OCI-LY7 (cell line): ENCODE data around the gene TNNT1. TPM values are rescaled to one million over a fixed set of nuclear protein-coding genes. Genes with fewer than 3 reads are reported as not detected.
"Not testable (repeated sequence)": the region's sequence is repeated elsewhere in the genome, so short reads cannot be mapped to it uniquely, and the experiment has no call there.

ENCODE experiments used
- BruUV-seq: library from RNA; stranded (reverse); fragments of 400-500 nt; replicated peaks from 2 replicates; lab custom pipeline; 2021; lab: Mats Ljungman, UMichigan
- CTCF ChIA-PET: fragments of 300-600 bp; sonication (Branson Sonifier 250); formaldehyde crosslinking; loops from one replicate; lab custom pipeline; 2022; ENCODE audit warnings: antibody characterized with exemption; ENCODE audit not compliant: unreplicated experiment; lab: Charles Lee
- POLR2A ChIA-PET: fragments of 300-600 bp; sonication (Branson Sonifier 250); formaldehyde crosslinking; loops from one replicate; lab custom pipeline; 2022; ENCODE audit warnings: antibody characterized with exemption; lab: Charles Lee
- DNase-seq: peaks from one replicate; pipeline ENCODE4 v3.0.0-alpha.2; 2015; ENCODE audit warnings: low spot score
- H2AFZ ChIP-seq: fragments of 200-600 bp; sonication (generic), shearing (Covaris generic); 2 replicates; pipeline ENCODE4 v1.6.1; 2014; ENCODE audit warnings: mild to moderate bottlenecking, antibody characterized with exemption, low read length, moderate library complexity
- H3K27ac ChIP-seq: fragments of 200-600 bp; sonication (generic); 2 replicates; pipeline ENCODE4 v1.5.1; 2014; ENCODE audit warnings: mixed run types, low read depth, mild to moderate bottlenecking, moderate library complexity, low read length, inconsistent platforms; ENCODE audit not compliant: poor library complexity, severe bottlenecking
- H3K36me3 ChIP-seq: fragments of 200-600 bp; sonication (generic); 2 replicates; pipeline ENCODE4 v1.6.1; 2014; ENCODE audit warnings: mild to moderate bottlenecking, antibody characterized with exemption, low read length, moderate library complexity, mixed read lengths; ENCODE audit not compliant: insufficient read depth
- H3K4me1 ChIP-seq: fragments of 200-600 bp; sonication (generic); 2 replicates; pipeline ENCODE4 v1.5.1; 2014; ENCODE audit warnings: mild to moderate bottlenecking, low read length; ENCODE audit not compliant: insufficient read depth, poor library complexity, severe bottlenecking
- H3K4me2 ChIP-seq: fragments of 200-600 bp; sonication (generic); 2 replicates; pipeline ENCODE4 v1.6.1; 2014; ENCODE audit warnings: mild to moderate bottlenecking, low read length
- H3K4me3 ChIP-seq: fragments of 200-600 bp; sonication (generic); 2 replicates; pipeline ENCODE4 v1.5.1; 2014; ENCODE audit warnings: mild to moderate bottlenecking, low read depth, low read length; ENCODE audit not compliant: poor library complexity, severe bottlenecking
- H3K79me2 ChIP-seq: fragments of 200-600 bp; sonication (generic); 2 replicates; pipeline ENCODE4 v1.6.1; 2016; ENCODE audit warnings: low read depth, mild to moderate bottlenecking, low read length, moderate library complexity, mixed read lengths; ENCODE audit not compliant: insufficient read depth
- H3K9me2 ChIP-seq: fragments of 200-600 bp; sonication (generic); 2 replicates; pipeline ENCODE4 v1.6.1; 2016; ENCODE audit warnings: mild to moderate bottlenecking, low read length, mixed read lengths; ENCODE audit not compliant: insufficient read depth
- H3K9me3 ChIP-seq: fragments of 200-600 bp; sonication (generic); 2 replicates; pipeline ENCODE4 v1.6.1; 2014; ENCODE audit warnings: mild to moderate bottlenecking, mixed run types, low read length, mixed read lengths
- H4K20me1 ChIP-seq: fragments of 200-600 bp; sonication (generic); 2 replicates; pipeline ENCODE4 v1.6.1; 2014; ENCODE audit warnings: mild to moderate bottlenecking, antibody characterized with exemption, low read length, moderate library complexity, mixed read lengths; ENCODE audit not compliant: insufficient read depth
- EZH2phosphoT487 ChIP-seq: fragments of 200-600 bp; sonication (generic); IDR thresholded peaks from 2 replicates; pipeline ENCODE4 v1.6.1; 2018; ENCODE audit warnings: low read depth, borderline replicate concordance, mild to moderate bottlenecking, mixed run types, antibody characterized with exemption, low read length, moderate library complexity, mixed read lengths
- intact Hi-C: fragments of 100-400 bp; cut with micrococcal nuclease; formaldehyde crosslinking; loops from one replicate; pipeline ENCODE4 v1.10.0; 2022; ENCODE audit not compliant: unreplicated experiment
- total RNA-seq, 2 experiments: library from RNA; depleted of rRNA in 1 of 2; stranded (reverse); fragments of >200 nt in 1 of 2; shearing (Covaris generic) in 1 of 2; gene quantifications; 2 replicates each; pipeline ENCODE4 v1.2.3, GENCODE V29; 2014 to 2022
- TF ChIP-seq, protein P1 (sequence below): fragments of 200-600 bp; sonication (generic); conservative IDR thresholded peaks from 2 replicates; pipeline ENCODE4 v1.5.1; 2014; ENCODE audit warnings: mild to moderate bottlenecking, antibody characterized with exemption, low read length, moderate library complexity, mixed read lengths

TNNT1 gene
- total RNA-seq, 2 experiments from 2014 or later = 11.2 to 21.9 TPM

DNA sequence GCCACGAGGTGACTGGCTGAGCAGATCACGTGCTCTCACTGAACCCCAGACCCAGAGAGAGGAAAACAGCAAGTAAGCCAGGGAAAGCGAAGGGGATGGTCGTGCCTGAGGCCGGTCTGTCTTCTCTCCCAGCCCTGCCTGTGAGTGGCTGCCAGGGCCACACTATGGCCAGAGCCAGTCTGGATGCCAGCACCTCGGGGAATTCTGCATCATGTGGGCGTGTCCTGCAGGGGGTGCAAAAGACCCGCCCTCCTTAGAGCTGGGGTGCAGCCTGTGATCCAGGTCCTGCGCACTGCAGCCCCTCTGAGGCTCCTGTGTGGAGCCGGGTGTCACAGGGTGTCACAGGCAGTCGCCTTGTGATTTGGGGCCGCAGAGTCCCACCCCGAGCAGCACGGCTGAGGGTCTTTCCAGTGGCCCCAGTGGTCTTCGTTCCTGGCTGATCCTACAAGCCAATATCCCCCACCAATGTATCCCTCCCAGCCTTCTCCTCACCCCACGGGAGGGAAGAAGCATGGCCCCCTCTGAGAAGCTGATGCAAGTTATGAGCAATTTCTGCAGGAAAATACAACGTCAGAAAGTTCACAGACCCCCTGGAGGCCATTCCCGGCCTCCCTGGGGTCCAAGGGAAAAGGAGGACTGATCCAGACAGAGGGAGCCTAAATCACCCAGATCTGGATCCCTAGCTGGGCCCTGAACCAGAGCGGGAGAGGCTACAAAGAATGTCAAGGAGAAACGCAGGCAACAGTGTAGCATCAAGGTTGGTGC lies 39.3 kb downstream of the TNNT1 start:
- H3K4me1 ChIP-seq = peaks cover 25% of the 10 kb centered on the region
- H3K36me3 ChIP-seq = peaks cover 77% of the 10 kb centered on the region
- H4K20me1 ChIP-seq = peaks cover 14% of the 10 kb centered on the region; the same call in 1 of the 2 replicates
- H2AFZ ChIP-seq = no peak overlapping the region
- H3K27ac ChIP-seq = no peak overlapping the region
- no peaks in the 10 kb centered on the region for H3K9me3 ChIP-seq
- no TSS peak for BruUV-seq
- ChIA-PET POLR2A (no interaction called here), CTCF (no interaction called here)
- no peak overlapping the region for H3K4me2 ChIP-seq
- H3K79me2 ChIP-seq = peaks cover 39% of the 10 kb centered on the region
- intact Hi-C loops = no loop called here
- no peaks in the 10 kb centered on the region for H3K9me2 ChIP-seq
- H3K4me3 ChIP-seq = no peak overlapping the region
- no peak for TF ChIP-seq EZH2phosphoT487
- TF ChIP-seq, protein P1, sequence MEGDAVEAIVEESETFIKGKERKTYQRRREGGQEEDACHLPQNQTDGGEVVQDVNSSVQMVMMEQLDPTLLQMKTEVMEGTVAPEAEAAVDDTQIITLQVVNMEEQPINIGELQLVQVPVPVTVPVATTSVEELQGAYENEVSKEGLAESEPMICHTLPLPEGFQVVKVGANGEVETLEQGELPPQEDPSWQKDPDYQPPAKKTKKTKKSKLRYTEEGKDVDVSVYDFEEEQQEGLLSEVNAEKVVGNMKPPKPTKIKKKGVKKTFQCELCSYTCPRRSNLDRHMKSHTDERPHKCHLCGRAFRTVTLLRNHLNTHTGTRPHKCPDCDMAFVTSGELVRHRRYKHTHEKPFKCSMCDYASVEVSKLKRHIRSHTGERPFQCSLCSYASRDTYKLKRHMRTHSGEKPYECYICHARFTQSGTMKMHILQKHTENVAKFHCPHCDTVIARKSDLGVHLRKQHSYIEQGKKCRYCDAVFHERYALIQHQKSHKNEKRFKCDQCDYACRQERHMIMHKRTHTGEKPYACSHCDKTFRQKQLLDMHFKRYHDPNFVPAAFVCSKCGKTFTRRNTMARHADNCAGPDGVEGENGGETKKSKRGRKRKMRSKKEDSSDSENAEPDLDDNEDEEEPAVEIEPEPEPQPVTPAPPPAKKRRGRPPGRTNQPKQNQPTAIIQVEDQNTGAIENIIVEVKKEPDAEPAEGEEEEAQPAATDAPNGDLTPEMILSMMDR = no peak
- DNase-seq = no peak

DNA sequence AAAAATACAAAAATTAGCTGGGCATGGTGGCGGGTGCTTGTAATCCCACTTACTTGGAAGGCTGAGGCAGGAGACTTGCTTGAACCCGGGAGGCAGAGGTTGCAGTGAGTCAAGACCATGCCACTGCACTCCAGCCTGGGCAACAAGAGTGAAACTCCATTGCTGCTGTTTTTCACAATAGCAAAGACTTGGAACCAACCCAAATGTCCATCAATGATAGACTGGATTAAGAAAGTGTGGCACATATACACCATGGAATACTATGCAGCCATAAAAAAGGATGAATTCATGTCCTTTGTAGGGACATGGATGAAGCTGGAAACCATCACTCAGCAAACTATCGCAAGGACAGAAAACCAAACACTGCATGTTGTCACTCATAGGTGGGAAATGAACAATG lies 41.8 kb downstream of the TNNT1 start:
- H3K4me2 ChIP-seq, CTCF ChIA-PET, H4K20me1 ChIP-seq, BruUV-seq, H3K9me3 ChIP-seq, H3K4me1 ChIP-seq, H2AFZ ChIP-seq, H3K27ac ChIP-seq, DNase-seq, H3K4me3 ChIP-seq, POLR2A ChIA-PET, H3K9me2 ChIP-seq, intact Hi-C loops: not testable (repeated sequence)
- Histone ChIP-seq H3K79me2 (peaks cover 18% of the 10 kb centered on the region), H3K36me3 (peaks cover 85% of the 10 kb centered on the region)

DNA sequence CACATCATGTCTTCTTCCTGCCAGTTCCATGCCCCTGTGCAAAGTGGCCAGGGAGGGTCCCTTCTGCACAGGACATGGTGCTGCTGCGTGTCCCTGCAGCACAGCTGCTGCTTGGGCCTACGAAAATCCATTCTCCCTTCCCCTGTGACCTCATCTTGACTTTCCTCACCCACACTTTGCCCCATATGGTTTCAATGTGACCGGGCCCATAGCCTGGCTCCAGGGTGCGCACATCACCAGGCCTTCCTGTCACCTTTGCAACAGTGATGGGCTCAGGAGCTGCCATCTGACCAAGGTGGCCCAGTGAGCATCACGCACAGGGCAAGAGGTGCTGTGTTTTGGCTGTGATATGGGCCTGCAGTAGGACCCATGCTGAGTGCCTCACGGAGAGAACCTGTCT lies 42.4 kb downstream of the TNNT1 start:
- intact Hi-C loops = no loop called here
- no peak overlapping the region for H2AFZ ChIP-seq
- TF ChIP-seq EZH2phosphoT487 = no peak
- TF ChIP-seq, protein P1 = no peak
- H3K79me2 ChIP-seq = peaks cover 12% of the 10 kb centered on the region
- ChIA-PET POLR2A (no interaction called here), CTCF (no interaction called here)
- no peaks in the 10 kb centered on the region for H3K9me3 ChIP-seq
- H4K20me1 ChIP-seq = 0 out of 2 replicates have a peak, but pooled peaks cover 4% of the 10 kb centered on the region
- H3K4me1 ChIP-seq = no peaks in the 10 kb centered on the region
- H3K4me2 ChIP-seq = no peak overlapping the region
- no TSS peak for BruUV-seq
- H3K36me3 ChIP-seq = peaks cover 85% of the 10 kb centered on the region
- H3K9me2 ChIP-seq = no peaks in the 10 kb centered on the region
- H3K27ac ChIP-seq = no peak overlapping the region
- no peak overlapping the region for H3K4me3 ChIP-seq
- no peak for DNase-seq
